DND-41 (cell line): Measurements from ENCODE around the gene RBP2.

Experiments used
- EZH2 ChIP-seq: IDR thresholded peaks from 3 replicates; pipeline ENCODE4 v1.6.1; 2012; ENCODE audit warnings: borderline replicate concordance, low read depth, mild to moderate bottlenecking, moderate library complexity, low read length, inconsistent platforms; ENCODE audit not compliant: severe bottlenecking
- TF ChIP-seq, protein P1 (sequence below): IDR thresholded peaks from 2 replicates; pipeline ENCODE4 v1.5.1; 2012; ENCODE audit warnings: borderline replicate concordance, low read length, moderate library complexity, mild to moderate bottlenecking; ENCODE audit not compliant: poor library complexity, severe bottlenecking; ENCODE audit errors: extremely low read depth

DNA sequence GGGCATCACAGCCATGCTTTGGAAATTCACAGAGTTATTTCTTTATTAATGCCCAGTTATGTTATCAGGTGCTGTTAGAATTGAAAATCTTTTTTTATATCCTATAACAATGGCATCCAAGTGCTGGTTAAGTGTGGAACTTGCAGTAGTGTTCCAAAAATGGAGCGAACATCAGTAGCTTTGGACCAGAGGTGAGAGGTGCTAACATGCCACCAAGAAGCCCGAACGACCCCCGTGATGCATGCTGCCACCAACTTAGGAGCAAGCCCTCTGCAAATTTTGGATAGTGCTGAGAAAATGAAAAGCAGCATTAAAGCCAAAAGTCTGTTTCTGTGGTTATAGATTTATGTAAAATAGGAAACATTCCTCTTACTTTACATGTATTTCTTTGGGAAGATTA is 38.4 kb upstream of the RBP2 start:
- TF ChIP-seq, protein P1, sequence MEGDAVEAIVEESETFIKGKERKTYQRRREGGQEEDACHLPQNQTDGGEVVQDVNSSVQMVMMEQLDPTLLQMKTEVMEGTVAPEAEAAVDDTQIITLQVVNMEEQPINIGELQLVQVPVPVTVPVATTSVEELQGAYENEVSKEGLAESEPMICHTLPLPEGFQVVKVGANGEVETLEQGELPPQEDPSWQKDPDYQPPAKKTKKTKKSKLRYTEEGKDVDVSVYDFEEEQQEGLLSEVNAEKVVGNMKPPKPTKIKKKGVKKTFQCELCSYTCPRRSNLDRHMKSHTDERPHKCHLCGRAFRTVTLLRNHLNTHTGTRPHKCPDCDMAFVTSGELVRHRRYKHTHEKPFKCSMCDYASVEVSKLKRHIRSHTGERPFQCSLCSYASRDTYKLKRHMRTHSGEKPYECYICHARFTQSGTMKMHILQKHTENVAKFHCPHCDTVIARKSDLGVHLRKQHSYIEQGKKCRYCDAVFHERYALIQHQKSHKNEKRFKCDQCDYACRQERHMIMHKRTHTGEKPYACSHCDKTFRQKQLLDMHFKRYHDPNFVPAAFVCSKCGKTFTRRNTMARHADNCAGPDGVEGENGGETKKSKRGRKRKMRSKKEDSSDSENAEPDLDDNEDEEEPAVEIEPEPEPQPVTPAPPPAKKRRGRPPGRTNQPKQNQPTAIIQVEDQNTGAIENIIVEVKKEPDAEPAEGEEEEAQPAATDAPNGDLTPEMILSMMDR: no peak
- TF ChIP-seq EZH2: no peak
